ENCODE results near the gene CCR4.

- TF ChIP-seq POLR2A (IDR thresholded peaks at IDR 0.05; ENCODE audit: low read depth, low read length) (no peak), POLR2AphosphoS5 (IDR thresholded peaks at IDR 0.05; ENCODE audit: low read depth, low read length) (no peak), TAF1 (IDR thresholded peaks at IDR 0.05; ENCODE audit: low read depth, low read length) (no peak), POU2F2 (IDR thresholded peaks at IDR 0.05; ENCODE audit: low read depth, low read length) (no peak), SPI1 (IDR thresholded peaks at IDR 0.05; ENCODE audit: low read depth, low read length) (no peak), PAX5 (IDR thresholded peaks at IDR 0.05; ENCODE audit: insufficient read depth, low read length, severe bottlenecking) (no peak)
These were observed 9.8 kb downstream of the CCR4 start for GRCh38 chr3:32961189-32961715.

Data from GM12891 (cell line).